ENCODE measurements around the gene CTPS1.

CTPS1 gene

DNA sequence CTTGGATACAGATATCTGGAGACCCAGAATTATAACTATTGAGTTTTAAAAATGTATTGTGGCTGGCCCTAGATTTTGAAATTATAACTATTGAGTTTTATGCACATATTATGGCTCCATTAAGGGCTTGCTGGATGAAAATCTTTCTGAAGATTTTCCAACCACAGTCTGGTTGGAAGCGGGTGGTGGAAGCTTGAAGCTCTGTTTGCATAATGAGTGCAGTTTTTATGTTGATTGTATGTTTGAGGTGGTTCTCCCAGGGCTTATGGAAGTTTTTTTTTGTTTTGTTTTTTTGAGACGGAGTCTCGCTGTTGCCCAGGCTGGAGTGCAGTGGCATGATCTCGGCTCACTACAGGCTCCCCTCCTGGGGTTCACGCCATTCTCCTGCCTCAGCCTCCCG, 10.1 kb upstream of the CTPS1 start:
- no peak for DNase-seq (ENCODE audit: low spot score)

DNA sequence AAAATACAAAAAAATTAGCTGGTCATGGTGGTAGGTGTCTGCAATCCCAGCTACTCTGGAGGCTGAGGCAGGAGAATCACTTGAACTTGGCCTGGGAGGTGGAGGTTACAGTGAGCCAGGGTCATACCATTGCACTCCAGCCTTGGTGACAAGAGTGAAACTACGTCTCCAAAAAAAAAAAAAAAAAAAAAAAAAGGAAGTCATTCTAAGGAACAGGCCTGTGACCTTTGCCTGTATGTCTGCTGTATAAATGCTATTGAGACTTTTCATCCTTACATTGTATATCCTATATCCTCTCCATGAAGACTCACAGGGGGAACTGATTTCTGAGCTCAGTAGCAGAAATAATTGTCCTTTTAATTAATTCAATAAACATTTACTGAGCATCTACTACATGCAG, 7.5 kb upstream of the CTPS1 start:
- DNase-seq (ENCODE audit: low spot score) = no peak

DNA sequence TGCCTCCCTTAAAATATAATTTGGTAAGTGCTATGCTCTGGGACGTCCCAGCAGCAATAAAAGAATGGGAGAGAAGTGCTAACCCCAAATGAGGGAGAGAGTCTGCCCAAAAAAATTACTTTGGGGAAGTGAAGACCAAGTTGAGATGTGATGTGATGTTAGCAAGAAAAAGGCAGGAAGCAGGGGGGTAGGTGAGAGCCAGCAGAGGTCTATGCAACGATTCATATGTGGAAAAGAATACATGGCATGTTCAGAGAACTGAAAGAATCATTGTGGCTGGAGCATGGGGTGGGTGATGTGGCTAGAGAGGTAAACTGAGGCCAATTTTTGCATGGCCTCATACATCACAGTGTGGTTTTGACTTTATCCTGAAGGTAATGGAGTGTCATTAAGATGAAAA, 5.6 kb upstream of the CTPS1 start:
- no peak for DNase-seq (ENCODE audit: low spot score)

DNA sequence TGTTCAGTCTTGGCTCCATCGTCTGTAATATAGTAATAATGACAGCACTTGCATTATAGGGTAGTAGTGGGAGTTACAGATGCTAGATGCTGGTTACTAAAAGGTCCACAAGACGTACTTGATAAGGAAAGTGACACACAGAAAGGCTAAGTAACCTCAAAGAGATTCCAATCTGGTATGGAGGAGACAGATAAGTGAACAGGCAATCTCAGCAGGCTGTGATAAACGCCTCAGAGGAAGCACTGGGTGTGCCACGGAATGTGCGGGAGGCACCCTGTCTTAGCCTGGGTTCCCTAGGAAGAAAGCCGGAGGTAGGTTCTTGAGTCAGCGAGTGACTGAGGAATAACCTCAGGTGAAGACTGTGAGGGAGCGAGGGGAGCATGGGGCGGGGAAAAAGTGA, 4.6 kb upstream of the CTPS1 start:
- no peak for DNase-seq (ENCODE audit: low spot score)

DNA sequence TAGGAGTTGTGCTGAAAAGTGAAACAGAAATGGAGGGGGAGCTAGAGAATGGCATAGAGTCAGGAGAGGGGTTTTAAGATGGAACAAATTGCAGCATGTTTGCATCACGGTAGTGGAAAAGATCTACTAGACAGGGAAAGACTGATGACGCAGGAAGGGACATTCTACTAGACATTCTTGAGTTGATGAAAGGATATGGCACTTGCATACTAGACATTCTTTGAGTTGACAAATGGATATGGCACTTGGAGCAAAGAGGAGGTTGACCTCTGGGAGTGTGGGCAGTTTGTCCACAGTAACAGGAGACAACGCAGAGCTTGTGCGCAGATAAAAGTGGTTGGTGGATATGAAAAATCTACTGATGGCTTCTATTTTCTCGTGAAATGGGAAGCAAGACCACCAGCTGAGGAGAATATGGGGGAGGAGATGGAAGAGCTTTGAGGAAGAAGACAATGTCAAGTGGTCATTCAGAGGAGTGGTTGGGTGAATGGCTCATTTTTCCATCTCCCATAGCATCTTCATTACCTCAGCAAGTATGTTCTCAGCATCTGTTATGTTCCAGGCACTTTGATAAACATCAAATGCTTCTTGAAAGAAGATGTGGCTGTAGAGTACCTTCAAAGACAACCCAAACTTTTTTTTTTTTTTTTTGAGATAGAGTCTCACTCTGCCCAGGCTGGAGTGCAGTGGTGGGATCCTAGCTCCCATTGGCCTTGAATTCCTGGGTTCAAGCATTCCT, 2.4 kb upstream of the CTPS1 start:
- DNase-seq (ENCODE audit: low spot score) = peak; percentile 18

DNA sequence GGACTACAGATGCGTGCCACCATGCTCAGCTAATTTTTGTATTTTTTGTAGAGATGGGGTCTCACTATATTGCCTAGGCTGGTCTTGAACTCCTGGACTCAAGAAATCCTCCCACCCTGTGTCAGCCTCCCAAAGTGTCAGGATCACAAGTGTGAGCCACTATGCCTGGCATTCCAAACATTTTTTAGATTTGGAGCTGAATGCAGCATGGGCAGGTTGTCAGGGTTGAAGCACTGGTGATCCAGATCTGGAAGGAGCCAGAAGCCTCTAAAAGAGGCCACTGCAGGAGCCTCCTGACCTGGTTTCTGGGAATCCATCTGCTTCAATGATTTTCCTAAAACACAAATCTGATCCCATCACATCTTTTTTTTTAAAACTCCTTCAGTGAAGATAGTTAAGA, 1.8 kb upstream of the CTPS1 start:
- DNase-seq (ENCODE audit: low spot score) = no peak

DNA sequence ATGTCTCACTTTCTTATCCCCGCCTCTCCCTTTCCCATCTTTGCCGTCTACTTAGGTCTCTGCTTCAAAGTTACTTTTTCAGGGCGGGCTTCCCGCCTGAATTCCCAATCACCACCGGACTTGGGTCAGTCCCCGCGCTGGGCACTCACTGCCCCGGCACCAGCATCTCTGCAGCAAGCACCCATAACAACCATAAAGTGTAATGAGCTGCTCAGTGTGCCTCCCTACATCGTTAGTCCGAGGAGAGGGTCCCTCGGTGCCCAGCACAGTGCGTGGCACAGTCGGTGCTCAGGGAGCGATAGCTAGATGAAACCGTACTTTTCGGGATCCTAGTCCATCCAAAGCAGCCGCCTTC, 633 bp upstream of the CTPS1 start:
- DNase-seq (ENCODE audit: low spot score) = no peak

DNA sequence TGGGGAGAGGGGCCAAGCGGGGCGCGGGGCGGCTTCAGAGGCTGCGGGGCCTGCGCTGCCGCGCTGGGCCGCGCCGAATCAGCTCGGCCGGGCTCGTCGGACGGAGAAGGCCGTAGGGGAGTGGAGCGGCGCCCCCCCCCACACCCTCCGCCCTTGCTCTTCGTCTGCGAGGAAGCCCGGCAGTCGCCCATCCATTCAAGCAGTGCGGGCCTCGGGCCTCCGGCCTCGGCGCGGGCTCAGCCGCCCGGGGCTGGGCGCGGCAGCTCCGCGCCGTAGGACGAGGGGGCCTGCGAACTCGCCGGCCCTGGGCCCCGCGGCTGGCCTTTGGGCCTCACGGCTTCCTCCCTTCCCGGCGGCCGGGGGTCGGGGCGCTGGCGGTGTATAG, 564 bp downstream of the CTPS1 start:
- no peak for DNase-seq (ENCODE audit: low spot score)

DNA sequence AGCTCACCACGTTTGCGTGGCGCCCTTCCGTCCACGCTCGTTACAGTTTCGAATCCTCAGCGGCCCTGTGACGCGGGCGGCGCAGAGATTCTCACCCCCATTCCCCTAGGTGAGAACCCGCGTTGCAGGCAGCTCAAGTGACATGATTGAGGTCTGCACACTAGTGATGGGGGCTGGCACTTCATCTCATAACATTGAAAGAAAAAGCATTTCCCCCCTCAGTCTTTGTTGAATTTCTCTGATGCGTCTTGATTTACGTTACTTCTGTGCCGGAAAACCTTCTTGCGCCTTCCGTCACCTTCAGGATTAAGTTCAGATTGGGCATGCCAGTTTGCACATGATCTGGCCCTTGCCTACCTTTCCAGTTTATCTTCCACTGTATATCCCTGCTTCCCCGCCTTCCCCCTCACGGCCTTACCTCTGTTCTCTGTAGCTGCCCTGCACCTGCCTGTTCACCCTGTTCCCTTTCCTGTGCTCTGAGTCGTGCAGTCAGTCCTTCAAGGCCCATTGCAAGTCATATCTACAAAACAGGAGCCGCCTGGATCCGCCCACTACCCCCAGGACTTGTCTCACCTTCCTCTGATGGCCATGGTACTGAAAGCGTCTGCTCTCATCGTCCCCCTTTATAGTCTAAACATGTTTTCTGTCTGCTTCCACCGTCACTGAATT, 1.1 kb downstream of the CTPS1 start:
- peak; percentile 25 for DNase-seq (ENCODE audit: low spot score)

DNA sequence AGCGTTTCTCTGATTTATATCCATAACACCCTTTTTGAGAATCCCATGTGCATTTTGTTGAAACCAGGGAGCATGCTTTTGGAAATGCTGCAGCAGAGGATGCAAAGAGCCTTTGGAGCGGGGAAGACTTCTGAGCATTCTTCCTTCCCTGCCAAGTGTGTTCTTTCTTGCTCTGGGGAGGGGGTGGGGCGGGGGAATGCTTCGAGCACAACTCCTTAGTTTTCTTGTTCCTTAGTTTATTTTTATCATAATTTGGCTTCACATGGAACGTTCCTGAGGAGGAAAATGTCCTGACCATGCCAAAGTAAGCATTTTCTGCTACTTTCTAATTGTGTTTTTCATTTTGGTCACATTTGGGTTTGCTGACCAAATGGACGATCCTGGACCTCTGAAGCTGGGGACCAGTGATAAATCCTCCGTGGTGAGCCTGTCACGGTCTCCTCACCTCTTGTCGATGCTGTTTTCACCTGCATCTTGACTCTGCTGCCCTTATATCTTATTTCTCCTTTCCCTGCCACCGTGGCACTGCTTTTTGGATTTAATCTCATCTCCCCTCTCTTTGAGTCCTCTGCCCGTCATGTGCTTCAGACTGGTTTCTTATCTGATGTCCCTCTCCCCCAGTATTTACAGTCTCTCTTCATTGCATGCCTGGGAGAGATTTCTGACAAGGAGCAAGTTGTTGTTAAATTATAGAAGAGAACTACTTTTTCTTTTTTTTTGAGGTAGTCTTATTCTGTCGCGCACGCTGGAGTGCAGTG, 2.4 kb downstream of the CTPS1 start:
- no peak for DNase-seq (ENCODE audit: low spot score)

DNA sequence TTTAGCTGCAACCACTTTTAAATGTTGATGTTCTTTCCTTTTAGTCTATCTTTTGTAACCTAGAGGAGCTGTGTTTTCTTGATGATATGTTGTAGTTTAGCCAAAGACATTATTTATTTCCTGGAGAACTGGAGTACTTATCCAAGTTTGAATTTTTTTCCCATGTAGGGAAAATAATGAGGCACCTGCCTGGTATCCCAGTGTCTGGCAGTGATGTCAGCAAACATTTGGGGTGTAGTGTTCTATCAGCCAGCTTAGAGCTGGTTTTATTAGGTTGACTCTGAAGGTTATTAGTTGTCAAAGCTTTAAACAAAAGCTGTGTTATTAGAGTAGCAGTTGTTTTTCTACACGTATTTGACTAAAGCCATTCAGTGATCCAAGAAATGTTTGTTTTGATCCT, 3.2 kb downstream of the CTPS1 start:
- no peak for DNase-seq (ENCODE audit: low spot score)

DNA sequence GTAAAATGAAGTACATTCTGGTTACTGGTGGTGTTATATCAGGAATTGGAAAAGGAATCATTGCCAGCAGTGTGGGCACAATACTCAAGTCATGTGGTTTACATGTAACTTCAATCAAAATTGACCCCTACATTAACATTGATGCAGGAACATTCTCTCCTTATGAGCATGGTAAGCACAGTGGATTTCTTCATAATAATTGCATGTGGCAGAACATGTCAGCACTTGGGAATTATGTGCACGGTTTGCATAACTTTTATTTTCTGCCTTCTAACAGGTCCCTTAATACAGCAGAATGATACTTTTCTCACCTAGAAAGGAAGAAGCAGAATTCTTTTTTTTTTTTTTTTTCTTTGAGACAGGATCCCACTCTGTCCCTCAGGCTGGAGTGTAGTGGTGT, 3.8 kb downstream of the CTPS1 start:
- DNase-seq (ENCODE audit: low spot score) = no peak

DNA sequence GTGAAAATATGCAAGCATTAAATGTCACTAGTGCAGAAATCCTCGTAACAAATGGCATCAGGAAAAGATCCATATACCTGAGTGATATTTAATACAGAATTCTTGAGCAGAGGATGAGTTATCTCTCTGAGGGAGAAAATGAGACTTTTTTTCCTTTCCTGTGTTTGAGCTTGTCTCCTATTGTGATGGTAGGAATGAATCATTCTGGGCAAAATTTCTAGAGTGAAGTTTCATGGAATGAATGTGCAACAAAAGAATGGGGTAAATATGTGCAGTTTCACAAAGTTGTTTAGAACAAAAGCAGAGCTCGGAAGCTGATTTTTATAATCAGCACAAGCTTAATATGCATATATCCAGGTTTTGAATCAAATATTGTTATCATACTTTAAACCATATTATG, 4.6 kb downstream of the CTPS1 start:
- DNase-seq (ENCODE audit: low spot score) = no peak

DNA sequence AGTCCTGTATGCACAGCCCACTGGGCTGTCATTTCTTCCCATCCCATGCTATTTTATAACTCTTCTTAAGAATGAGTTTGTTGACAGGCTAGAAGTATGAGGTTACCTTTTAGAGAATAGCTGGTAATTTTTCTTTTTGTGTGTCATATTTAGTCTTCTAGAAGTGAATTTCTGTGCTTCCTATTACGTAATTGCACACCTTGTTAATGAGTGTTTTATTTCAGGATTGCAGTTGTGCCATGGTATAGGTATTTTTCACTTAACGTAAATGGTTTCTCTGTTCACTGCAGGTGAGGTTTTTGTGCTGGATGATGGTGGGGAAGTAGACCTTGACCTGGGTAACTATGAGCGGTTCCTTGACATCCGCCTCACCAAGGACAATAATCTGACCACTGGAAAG, 5.0 kb downstream of the CTPS1 start:
- no peak for DNase-seq (ENCODE audit: low spot score)

DNA sequence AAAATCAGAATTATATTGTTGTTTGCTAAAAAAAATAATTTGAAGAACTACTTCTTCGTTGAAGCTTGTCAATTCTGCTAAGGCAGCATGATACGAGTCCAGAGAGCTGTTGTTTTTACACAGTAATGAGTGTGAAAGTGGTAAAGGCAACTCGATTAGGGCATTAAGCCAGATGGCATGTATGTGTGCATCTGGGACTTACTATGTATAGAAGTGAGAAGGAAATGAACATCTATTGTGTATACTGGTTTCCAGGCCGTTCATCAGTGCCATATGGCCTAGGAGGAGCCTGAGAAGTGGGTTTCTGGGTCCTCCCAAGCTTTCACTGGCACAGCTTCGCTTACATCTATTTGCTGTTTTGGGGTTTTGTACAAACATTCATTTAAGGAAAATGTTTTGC, 5.7 kb downstream of the CTPS1 start:
- no peak for DNase-seq (ENCODE audit: low spot score)

DNA sequence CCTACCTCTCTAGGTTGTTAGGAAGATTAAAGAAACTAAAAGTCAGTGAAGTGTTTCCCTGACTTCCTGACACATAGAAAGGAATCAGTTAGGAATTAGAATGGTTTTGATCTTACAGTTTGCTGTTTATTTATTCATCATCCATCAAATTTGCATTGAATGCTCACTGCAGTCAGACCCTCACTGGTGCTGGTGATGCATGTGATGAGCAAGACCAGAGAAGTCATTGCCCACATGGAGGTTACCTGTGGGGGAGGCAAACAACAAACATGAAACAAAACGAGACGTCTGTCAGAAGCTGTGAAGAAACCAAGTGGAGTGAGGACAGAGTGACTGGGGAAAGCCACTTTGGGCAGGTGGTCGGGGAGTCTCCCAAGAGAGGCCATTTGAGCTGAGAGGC, 6.4 kb downstream of the CTPS1 start:
- no peak for DNase-seq (ENCODE audit: low spot score)

DNA sequence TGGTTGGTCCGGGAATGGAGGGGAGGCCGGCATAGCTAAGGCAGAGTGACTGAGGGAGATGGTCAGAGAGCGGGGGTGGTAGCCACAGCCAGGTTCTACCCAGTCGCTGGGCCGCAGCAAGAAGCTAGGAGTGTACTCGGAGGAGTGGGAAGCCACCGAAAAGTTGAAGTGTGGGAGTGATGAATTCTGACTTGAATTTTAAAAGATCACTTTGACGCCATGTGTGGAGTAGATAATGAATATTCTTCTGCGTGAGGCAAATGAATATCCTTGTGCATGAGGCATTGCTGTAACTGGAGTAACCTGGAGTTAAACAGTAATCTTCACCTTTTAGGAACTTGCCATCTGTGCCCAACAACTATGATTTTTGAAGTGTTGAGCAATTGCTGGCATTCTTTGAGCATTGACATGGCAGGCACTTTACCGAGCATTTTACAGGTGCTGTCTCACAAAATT, 6.9 kb downstream of the CTPS1 start:
- DNase-seq (ENCODE audit: low spot score) = no peak

DNA sequence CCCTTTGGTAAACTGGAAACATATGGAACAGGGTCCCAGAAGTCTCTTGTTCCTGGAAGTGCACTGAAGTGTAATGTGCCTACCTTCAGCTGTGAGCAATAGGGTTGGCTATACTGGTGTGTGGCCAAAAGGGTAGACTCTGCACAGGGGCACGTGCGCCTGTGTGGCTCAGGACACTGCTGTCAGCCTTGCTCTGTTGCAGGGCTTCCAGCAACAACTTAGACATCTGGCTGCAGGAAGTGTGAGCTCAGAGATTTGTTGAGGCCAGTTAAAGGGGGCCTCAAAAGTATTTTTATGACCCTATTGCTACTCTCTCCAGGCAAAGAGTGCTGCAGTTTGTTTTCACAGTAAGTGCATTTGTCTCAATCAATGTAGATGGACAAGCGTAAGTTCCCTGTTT, 7.5 kb downstream of the CTPS1 start:
- no peak for DNase-seq (ENCODE audit: low spot score)

DNA sequence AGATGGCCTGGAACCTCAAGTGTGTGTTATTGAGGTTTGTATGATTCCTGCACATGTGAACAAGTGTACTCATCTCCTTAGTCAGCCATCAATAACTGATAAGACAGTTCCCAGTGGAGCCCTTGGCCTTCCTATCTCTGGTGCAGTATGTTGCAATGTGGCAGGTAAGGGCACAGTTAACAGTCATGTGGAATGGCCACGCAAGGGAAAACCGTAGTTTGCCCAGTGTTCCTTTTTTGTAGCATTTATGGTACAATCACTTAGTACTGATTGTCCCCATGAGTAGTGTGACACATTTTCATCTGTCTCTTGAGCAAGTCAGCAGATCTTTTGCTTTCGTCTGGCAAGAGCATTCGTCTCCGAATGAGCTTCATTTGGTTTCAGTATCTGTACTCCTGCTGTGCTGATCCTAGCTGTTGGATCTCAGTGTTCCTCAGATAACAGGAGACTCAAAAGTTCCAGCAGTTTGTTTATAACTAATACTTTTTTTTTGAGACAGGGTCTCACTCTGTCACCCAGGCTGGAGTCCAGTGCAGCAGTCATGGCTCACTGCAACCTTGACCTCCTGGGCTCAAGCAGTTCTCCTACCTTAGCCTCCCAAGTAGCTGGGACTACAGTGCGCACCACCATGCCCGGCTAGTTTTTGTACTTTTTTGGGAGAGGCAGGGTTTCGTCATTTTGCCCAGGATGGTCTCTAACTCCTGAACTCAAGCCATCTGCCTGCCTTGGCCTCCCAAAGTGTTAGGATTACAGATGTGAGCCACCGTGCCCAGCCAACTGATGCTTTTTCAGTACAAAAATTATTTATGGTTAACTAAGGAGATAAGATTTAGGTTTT, 8.2 kb downstream of the CTPS1 start:
- DNase-seq (ENCODE audit: low spot score) = no peak

DNA sequence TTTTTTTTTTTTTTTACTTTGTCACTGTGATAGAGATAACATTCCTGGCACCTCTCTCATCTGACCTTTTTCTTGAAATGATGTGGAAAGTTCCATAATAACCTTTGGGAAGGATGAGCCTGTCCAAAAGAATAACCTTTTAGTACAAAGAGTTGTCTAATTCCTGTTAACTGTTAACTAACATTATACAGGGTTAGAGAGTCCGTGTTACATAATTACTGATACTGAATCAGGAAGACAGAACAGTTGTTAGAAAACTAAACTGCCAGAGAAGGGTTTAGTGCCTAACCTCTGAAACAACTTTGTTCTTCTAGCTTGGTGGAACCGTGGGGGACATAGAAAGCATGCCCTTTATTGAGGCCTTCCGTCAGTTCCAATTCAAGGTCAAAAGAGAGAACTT, 8.8 kb downstream of the CTPS1 start:
- no peak for DNase-seq (ENCODE audit: low spot score)

DNA sequence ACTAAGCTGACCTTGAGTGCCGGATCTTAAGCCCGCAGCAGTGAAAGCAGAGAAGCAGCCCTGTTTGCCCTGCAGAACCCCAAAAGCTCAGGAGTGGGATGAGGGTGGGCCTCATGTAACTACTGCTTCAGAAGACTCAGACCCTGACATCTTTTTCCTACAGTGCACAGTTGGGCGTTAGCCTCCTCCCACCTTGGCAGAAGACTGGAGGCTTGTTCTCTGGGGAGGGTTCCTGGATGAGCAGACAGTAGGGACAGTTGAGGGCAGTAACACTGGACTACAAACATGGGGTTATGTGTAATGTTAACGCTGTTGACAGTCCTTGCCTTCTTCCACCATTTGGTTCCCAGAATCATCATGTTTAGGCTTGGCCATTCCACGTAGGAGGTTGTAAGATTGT, 9.6 kb downstream of the CTPS1 start:
- DNase-seq (ENCODE audit: low spot score) = no peak

DNA sequence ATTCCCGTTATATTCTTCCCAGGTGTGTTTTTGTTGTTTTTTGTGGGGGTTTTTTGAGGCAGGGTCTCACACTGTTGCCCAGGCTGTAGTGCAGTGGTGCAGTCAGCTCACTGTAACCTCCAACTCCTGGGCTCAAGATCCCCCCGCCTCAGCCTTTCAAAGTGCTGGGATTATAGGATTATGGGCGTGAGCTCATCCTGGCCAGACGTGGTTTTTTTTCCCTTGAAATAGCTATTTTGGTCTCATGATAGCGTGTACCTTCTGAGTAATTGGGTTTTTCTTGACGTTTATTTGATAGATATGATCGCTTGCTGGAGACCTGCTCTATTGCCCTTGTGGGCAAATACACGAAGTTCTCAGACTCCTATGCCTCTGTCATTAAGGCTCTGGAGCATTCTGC, 17.6 kb downstream of the CTPS1 start:
- DNase-seq (ENCODE audit: low spot score) = no peak

DNA sequence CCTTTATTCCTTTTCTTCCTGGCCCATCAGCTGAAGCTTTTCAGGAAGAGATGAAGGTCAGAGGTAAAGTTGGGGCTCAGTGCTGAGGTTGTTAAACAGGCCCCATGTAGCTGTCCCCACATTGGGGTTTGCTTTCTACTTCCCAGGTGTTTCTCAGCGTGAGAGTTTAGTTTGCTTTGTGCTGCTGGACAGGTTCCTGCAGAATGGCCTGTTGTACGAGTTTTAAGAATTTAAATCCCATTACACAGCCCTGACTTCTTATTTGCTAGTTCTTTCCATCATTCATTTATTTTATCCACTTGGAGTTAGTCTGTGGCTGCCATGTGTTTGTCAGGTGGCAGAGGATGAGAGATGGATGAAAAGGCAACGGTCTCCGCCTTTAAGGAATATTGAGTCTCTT, 19.2 kb downstream of the CTPS1 start:
- no peak for DNase-seq (ENCODE audit: low spot score)
